BJ (cell line): Measurements from ENCODE around the gene SNRPE. TPM values are rescaled to one million over a fixed set of nuclear protein-coding genes. Genes with fewer than 3 reads are reported as not detected.
A peak's percentile ranks its signal among the peaks of the same experiment; 100 is the strongest.

ENCODE experiments used
- CTCF ChIA-PET: fragments of 350-600 bp; formaldehyde crosslinking; extraction: SDS; loops from one replicate; lab custom pipeline; 2021; ENCODE audit warnings: antibody characterized with exemption, inconsistent platforms; lab: Yijun Ruan, JAX
- POLR2A ChIA-PET: fragments of 300-600 bp; sonication (Branson Sonifier 250); formaldehyde crosslinking; extraction: SDS; loops from one replicate; lab custom pipeline; 2021; ENCODE audit warnings: antibody characterized with exemption; lab: Charles Lee
- DNase-seq: peaks from one replicate; pipeline ENCODE4 v3.0.0-alpha.2; 2011; ENCODE audit warnings: low read depth
- H3K27me3 ChIP-seq: 2 replicates; pipeline ENCODE4 v1.6.0; 2011; ENCODE audit warnings: low read length; ENCODE audit not compliant: control insufficient read depth, insufficient read depth
- H3K36me3 ChIP-seq: 2 replicates; pipeline ENCODE4 v1.5.1; 2011; ENCODE audit warnings: low read length; ENCODE audit not compliant: control insufficient read depth, insufficient read depth
- H3K4me3 ChIP-seq: 2 replicates; pipeline ENCODE4 v1.5.1; 2011; ENCODE audit warnings: low read depth, mild to moderate bottlenecking, control low read depth, low read length
- CTCF ChIP-seq: IDR thresholded peaks from 2 replicates; pipeline ENCODE4 v1.5.1; 2011; ENCODE audit warnings: low read depth, mild to moderate bottlenecking, control low read depth, inconsistent platforms, low read length, moderate library complexity; ENCODE audit not compliant: insufficient read depth
- polyA plus RNA-seq: library from polyadenylated mRNA; depleted of rRNA; stranded (reverse); fragments of >200 nt; gene quantifications from 2 replicates; pipeline ENCODE4 v1.2.3, GENCODE V29; 2011

The SNRPE gene
- polyA plus RNA-seq, 1 experiment: 128 TPM

GRCh38 chr1:203899353-203899716 lies 37.9 kb downstream of the SNRPE start:
- CTCF ChIA-PET: interaction anchor here (1.8 kb wide), 1 partner anchor 28 kb away, joined by 4 read pairs; no protein-coding TSS in a partner anchor
- Histone ChIP-seq H3K36me3 (no peaks in the 10 kb centered on the region), H3K27me3 (no peaks in the 10 kb centered on the region), H3K4me3 (no peak overlapping the region)
- POLR2A ChIA-PET: no interaction called here
- DNase-seq: no peak
- no peak for TF ChIP-seq CTCF

GRCh38 chr1:203899869-203900714 lies 38.7 kb downstream of the SNRPE start:
- H3K27me3 ChIP-seq: no peaks in the 10 kb centered on the region
- POLR2A ChIA-PET: no interaction called here
- no peak for DNase-seq
- CTCF ChIA-PET: interaction anchor here (1.0 kb wide), 1 partner anchor 29 kb away, joined by 3 read pairs; no protein-coding TSS in a partner anchor
- no peak for TF ChIP-seq CTCF
- H3K36me3 ChIP-seq: no peaks in the 10 kb centered on the region
- no peak overlapping the region for H3K4me3 ChIP-seq

- ChIA-PET POLR2A (no interaction called here), CTCF (no interaction called here)
- TF ChIP-seq CTCF: no peak
- no peak for DNase-seq
- Histone ChIP-seq H3K27me3 (no peaks in the 10 kb centered on the region), H3K4me3 (no peak overlapping the region), H3K36me3 (no peaks in the 10 kb centered on the region)
These were observed 40.2 kb downstream of the SNRPE start for GRCh38 chr1:203901581-203901980.

GRCh38 chr1:203905275-203905674 lies 43.9 kb downstream of the SNRPE start:
- H3K4me3 ChIP-seq: no peak overlapping the region
- H3K36me3 ChIP-seq: no peaks in the 10 kb centered on the region
- no peak for TF ChIP-seq CTCF
- no peaks in the 10 kb centered on the region for H3K27me3 ChIP-seq
- ChIA-PET CTCF (interaction anchor here (1.4 kb wide), 1 partner anchor 224 kb away, joined by 3 read pairs; no protein-coding TSS in a partner anchor), POLR2A (no interaction called here)
- DNase-seq: no peak

- Histone ChIP-seq H3K4me3 (no peak overlapping the region), H3K36me3 (no peaks in the 10 kb centered on the region), H3K27me3 (no peaks in the 10 kb centered on the region)
- peak; percentile 75 for DNase-seq
- TF ChIP-seq CTCF: no peak
- CTCF ChIA-PET: interaction anchor here (0.7 kb wide), 1 partner anchor 166 kb away, joined by 3 read pairs; no protein-coding TSS in a partner anchor
- POLR2A ChIA-PET: no interaction called here
These were observed 45.5 kb downstream of the SNRPE start for GRCh38 chr1:203906932-203907331.
